Prostate gland (tissue), 2 donors: ENCODE measurements around the gene HS6ST3. TPM values are rescaled to one million over a fixed set of nuclear protein-coding genes. Genes with fewer than 3 reads are reported as not detected.
"Not testable (repeated sequence)": the region's sequence is repeated elsewhere in the genome, so short reads cannot be mapped to it uniquely, and the experiment has no call there.

ENCODE experiments used
- DNase-seq: peaks from one replicate; pipeline ENCODE4 v3.0.0-alpha.2; 2019; ENCODE audit warnings: low spot score
- H3K27ac ChIP-seq, 2 donors: fragments of 200-600 bp; sonication (generic); 2 replicates each; pipeline ENCODE4 v1.5.1; 2017 to 2019
- H3K27me3 ChIP-seq: fragments of 200-600 bp; sonication (generic); replicated peaks from 2 replicates; pipeline ENCODE4 v1.5.1; 2019; ENCODE audit not compliant: insufficient read depth
- H3K36me3 ChIP-seq, 2 donors: fragments of 200-600 bp; sonication (generic); 1 replicate in 1 of 2; 2 replicates in 1 of 2; pipeline versions ENCODE4 v1.5.1 to v1.8.1; 2017 to 2019
- H3K4me1 ChIP-seq: fragments of 200-600 bp; sonication (generic); replicated peaks from 2 replicates; pipeline ENCODE4 v1.5.1; 2019
- H3K4me3 ChIP-seq, 2 donors: fragments of 200-600 bp; sonication (generic); 2 replicates each; pipeline ENCODE4 v1.5.1; 2017 to 2019
- H3K9me3 ChIP-seq: fragments of 200-600 bp; sonication (generic); 2 replicates; pipeline ENCODE4 v1.5.1; 2017
- CTCF ChIP-seq, 4 experiments: fragments of 200-600 bp in 2 of 4; fragments of 450-650 bp in 2 of 4; sonication (generic) in 2 of 4; IDR thresholded peaks; 1 replicate in 3 of 4; 2 replicates in 1 of 4; pipeline ENCODE4 v1.5.1; 2016 to 2019; ENCODE audit warnings: antibody characterized with exemption in 4 of 4, mild to moderate bottlenecking in 2 of 4, moderate library complexity in 2 of 4
- POLR2A ChIP-seq: fragments of 450-650 bp; IDR thresholded peaks from one replicate; pipeline ENCODE4 v1.6.1; 2016; ENCODE audit warnings: antibody characterized with exemption, mild to moderate bottlenecking
- POLR2AphosphoS5 ChIP-seq: sonication (generic); formaldehyde crosslinking; IDR thresholded peaks from one replicate; pipeline ENCODE4 v1.6.1; 2017; ENCODE audit warnings: antibody characterized with exemption
- WGBS: methylation state at CpG from one replicate; pipeline ENCODE4 v1.1.5; 2018; 5-methylcytosine and 5-hydroxymethylcytosine counted together
- intact Hi-C: fragments of 100-400 bp; cut with DNase I; formaldehyde crosslinking; loops from one replicate; pipeline ENCODE4 v1.14.2; 2022
- total RNA-seq, 2 donors: library from RNA; depleted of rRNA; stranded (reverse); fragments of >200 nt; gene quantifications; one replicate each; pipeline ENCODE4 v1.1.0, GENCODE V29; 2016

Gene HS6ST3
- total RNA-seq = 1 to 10 TPM in 1 of 2 donors, under 1 TPM in 1; 0.97 to 1.0 TPM

GRCh38 chr13:96089749-96090239 lies at the start of gene HS6ST3:
Gene HS6ST3 (plus strand): TSS chr13:96090107.
- intact Hi-C loops = no loop called here
- no peaks in the 10 kb centered on the region for H3K27me3 ChIP-seq
- TF ChIP-seq CTCF (IDR thresholded peaks at IDR 0.05) (no peak), POLR2AphosphoS5 (no peak), POLR2A (no peak)
- H3K9me3 ChIP-seq = no peaks in the 10 kb centered on the region
- no peaks in the 10 kb centered on the region for H3K4me1 ChIP-seq
- H3K4me3 ChIP-seq = peak within 1 kb of the TSS; percentile 23 to 38
- 0% methylated on average over 17 of the region's 35 CpGs for WGBS
- DNase-seq = peak; percentile 10
- no peaks in the 10 kb centered on the region for H3K36me3 ChIP-seq
- H3K27ac ChIP-seq = no peak within 1 kb of the TSS

GRCh38 chr13:96041326-96042110 lies 48.4 kb upstream of the HS6ST3 start:
- no peak for DNase-seq
- intact Hi-C loops = no loop called here
- Histone ChIP-seq H3K27ac (no peak overlapping the region), H3K27me3 (no peaks in the 10 kb centered on the region), H3K4me3 (no peak overlapping the region), H3K4me1 (no peaks in the 10 kb centered on the region), H3K9me3 (no peaks in the 10 kb centered on the region), H3K36me3 (no peaks in the 10 kb centered on the region)
- 85% methylated on average over 4 of the region's 4 CpGs for WGBS
- TF ChIP-seq CTCF (IDR thresholded peaks at IDR 0.05) (no peak), POLR2A (no peak), POLR2AphosphoS5 (no peak)

GRCh38 chr13:96044238-96044637 lies 45.7 kb upstream of the HS6ST3 start:
- no peaks in the 10 kb centered on the region for H3K4me1 ChIP-seq
- 96% methylated on average over 1 of the region's 1 CpG for WGBS
- intact Hi-C loops = no loop called here
- H3K9me3 ChIP-seq = no peaks in the 10 kb centered on the region
- TF ChIP-seq POLR2A = no peak
- no peak for TF ChIP-seq POLR2AphosphoS5
- no peak for TF ChIP-seq CTCF (IDR thresholded peaks at IDR 0.05)
- DNase-seq = no peak
- no peaks in the 10 kb centered on the region for H3K27me3 ChIP-seq
- H3K27ac ChIP-seq = no peak overlapping the region
- H3K36me3 ChIP-seq = no peaks in the 10 kb centered on the region
- H3K4me3 ChIP-seq = no peak overlapping the region

- WGBS = 97% methylated on average over 16 of the region's 16 CpGs
- H3K27ac ChIP-seq, intact Hi-C loops, H3K27me3 ChIP-seq, DNase-seq, H3K9me3 ChIP-seq, H3K36me3 ChIP-seq, H3K4me1 ChIP-seq, H3K4me3 ChIP-seq: not testable (repeated sequence)
These were observed 43.3 kb upstream of the HS6ST3 start for GRCh38 chr13:96046449-96047126.

GRCh38 chr13:96050955-96051354 lies 39.0 kb upstream of the HS6ST3 start:
- WGBS = 92% methylated on average over 4 of the region's 4 CpGs

GRCh38 chr13:96051491-96051890 lies 38.4 kb upstream of the HS6ST3 start:
- DNase-seq, intact Hi-C loops, H3K4me1 ChIP-seq, H3K9me3 ChIP-seq, H3K27me3 ChIP-seq, H3K4me3 ChIP-seq, H3K36me3 ChIP-seq, H3K27ac ChIP-seq: not testable (repeated sequence)
- 95% methylated on average over 5 of the region's 5 CpGs for WGBS

More at GRCh38 chr13:96050955-96051354, 39.0 kb upstream of the HS6ST3 start:
- H3K36me3 ChIP-seq, H3K4me3 ChIP-seq, H3K27ac ChIP-seq, H3K27me3 ChIP-seq, H3K4me1 ChIP-seq, H3K9me3 ChIP-seq, intact Hi-C loops, DNase-seq: not testable (repeated sequence)

GRCh38 chr13:96051946-96052345 lies 38.0 kb upstream of the HS6ST3 start:
- WGBS = 98% methylated on average over 3 of the region's 3 CpGs

More at GRCh38 chr13:96051946-96052345, 38.0 kb upstream of the HS6ST3 start:
- H3K36me3 ChIP-seq, H3K27ac ChIP-seq, H3K4me3 ChIP-seq, H3K27me3 ChIP-seq, H3K9me3 ChIP-seq, H3K4me1 ChIP-seq, intact Hi-C loops, DNase-seq: not testable (repeated sequence)
